MCF 10A (cell line): ENCODE measurements around the gene BANF2. TPM values are rescaled to one million over a fixed set of nuclear protein-coding genes. Genes with fewer than 3 reads are reported as not detected.

ENCODE experiments used
- BruUV-seq: library from RNA; stranded (reverse); fragments of 400-500 nt; replicated peaks from 2 replicates; lab custom pipeline; 2021; lab: Mats Ljungman, UMichigan
- CTCF ChIA-PET: fragments of 300-600 bp; sonication (Branson Sonifier 250); formaldehyde crosslinking; extraction: SDS; loops from one replicate; lab custom pipeline; 2021; ENCODE audit warnings: antibody characterized with exemption, inconsistent platforms; lab: Yijun Ruan, JAX
- POLR2A ChIA-PET: fragments of 300-600, 350-650 bp; sonication (Branson Sonifier 250); formaldehyde crosslinking; extraction: SDS; loops from one replicate; lab custom pipeline; 2020; ENCODE audit warnings: antibody characterized with exemption, inconsistent platforms; lab: Yijun Ruan, JAX
- DNase-seq: peaks from one replicate; pipeline ENCODE4 v3.0.0-alpha.2; 2018; ENCODE audit not compliant: unreplicated experiment
- H3K27ac Mint-ChIP-seq: one replicate; pipeline ENCODE4 v1.8.0; 2022; ENCODE audit warnings: mild to moderate bottlenecking, low read depth, mixed read lengths; ENCODE audit not compliant: unreplicated experiment
- H3K27me3 Mint-ChIP-seq: one replicate; pipeline ENCODE4 v1.8.0; 2022; ENCODE audit warnings: mixed read lengths; ENCODE audit not compliant: insufficient read depth, unreplicated experiment
- H3K36me3 Mint-ChIP-seq: one replicate; pipeline ENCODE4 v1.8.0; 2022; ENCODE audit warnings: mild to moderate bottlenecking, moderate library complexity, mixed read lengths; ENCODE audit not compliant: insufficient read depth, unreplicated experiment
- H3K4me1 Mint-ChIP-seq: one replicate; pipeline ENCODE4 v1.8.0; 2022; ENCODE audit warnings: mixed read lengths; ENCODE audit not compliant: insufficient read depth, unreplicated experiment
- H3K4me3 Mint-ChIP-seq: one replicate; pipeline ENCODE4 v1.8.0; 2022; ENCODE audit warnings: mild to moderate bottlenecking, moderate library complexity, mixed read lengths; ENCODE audit not compliant: unreplicated experiment
- H3K9me3 Mint-ChIP-seq: one replicate; pipeline ENCODE4 v1.8.0; 2022; ENCODE audit warnings: mixed read lengths; ENCODE audit not compliant: unreplicated experiment
- CTCF ChIP-seq: fragments of 200-600 bp; IDR thresholded peaks from one replicate; pipeline ENCODE4 v1.8.0; 2022; ENCODE audit warnings: antibody characterized with exemption, mild to moderate bottlenecking; ENCODE audit not compliant: unreplicated experiment
- intact Hi-C: fragments of 100-400 bp; cut with micrococcal nuclease; formaldehyde crosslinking; loops from 2 replicates; pipeline ENCODE4 v1.14.1; 2022
- total RNA-seq: library from RNA; stranded (reverse); gene quantifications from 2 replicates; pipeline ENCODE4 v1.2.3, GENCODE V29; 2022

BANF2 gene
- total RNA-seq, 1 experiment from 2014 or later: not detected

GRCh38 chr20:17728074-17728473 lies 28.3 kb downstream of the BANF2 start:
- no peak overlapping the region for H3K27ac Mint-ChIP-seq
- no peak for DNase-seq
- CTCF ChIA-PET: no interaction called here
- no peaks in the 10 kb centered on the region for H3K9me3 Mint-ChIP-seq
- H3K27me3 Mint-ChIP-seq: peaks cover 33% of the 10 kb centered on the region
- H3K4me3 Mint-ChIP-seq: no peak overlapping the region
- POLR2A ChIA-PET: interaction anchor here (1.4 kb wide), 1 partner anchor 21 kb away, joined by 4 read pairs; no protein-coding TSS in a partner anchor
- intact Hi-C loops: no loop called here
- H3K4me1 Mint-ChIP-seq: no peaks in the 10 kb centered on the region
- no TSS peak for BruUV-seq
- H3K36me3 Mint-ChIP-seq: no peaks in the 10 kb centered on the region
- no peak for TF ChIP-seq CTCF

- H3K4me1 Mint-ChIP-seq: no peaks in the 10 kb centered on the region
- ChIA-PET POLR2A (no interaction called here), CTCF (interaction anchor here (0.8 kb wide), 1 partner anchor 226 kb away, joined by 3 read pairs; no protein-coding TSS in a partner anchor)
- no peaks in the 10 kb centered on the region for H3K36me3 Mint-ChIP-seq
- BruUV-seq: no TSS peak
- no peak overlapping the region for H3K27ac Mint-ChIP-seq
- peaks cover 24% of the 10 kb centered on the region for H3K27me3 Mint-ChIP-seq
- intact Hi-C loops: no loop called here
- no peak for TF ChIP-seq CTCF
- H3K4me3 Mint-ChIP-seq: no peak overlapping the region
- H3K9me3 Mint-ChIP-seq: no peaks in the 10 kb centered on the region
- DNase-seq: no peak
Observed at GRCh38 chr20:17730071-17730470, 30.3 kb downstream of the BANF2 start.

- DNase-seq: no peak
- no peak for TF ChIP-seq CTCF
- peaks cover 3% of the 10 kb centered on the region for H3K9me3 Mint-ChIP-seq
- no peak overlapping the region for H3K4me3 Mint-ChIP-seq
- no peaks in the 10 kb centered on the region for H3K4me1 Mint-ChIP-seq
- no peak overlapping the region for H3K27ac Mint-ChIP-seq
- H3K27me3 Mint-ChIP-seq: peaks cover 24% of the 10 kb centered on the region
- intact Hi-C loops: no loop called here
- POLR2A ChIA-PET: interaction anchor here (1.4 kb wide), 1 partner anchor 15 kb away, joined by 4 read pairs; no protein-coding TSS in a partner anchor
- no peaks in the 10 kb centered on the region for H3K36me3 Mint-ChIP-seq
- CTCF ChIA-PET: interaction anchor here (1.0 kb wide), 1 partner anchor 167 kb away, joined by 3 read pairs; no protein-coding TSS in a partner anchor
- no TSS peak for BruUV-seq
Observed at GRCh38 chr20:17731233-17731632, 31.5 kb downstream of the BANF2 start.

GRCh38 chr20:17732907-17733521 lies 33.2 kb downstream of the BANF2 start:
- Mint-ChIP-seq H3K36me3 (no peaks in the 10 kb centered on the region), H3K4me3 (no peak overlapping the region)
- no TSS peak for BruUV-seq

More at GRCh38 chr20:17732907-17733521, 33.2 kb downstream of the BANF2 start:
- H3K27ac Mint-ChIP-seq: no peak overlapping the region
- H3K9me3 Mint-ChIP-seq: peaks cover 9% of the 10 kb centered on the region
- ChIA-PET CTCF (interaction anchor here (0.7 to 1.2 kb wide), 3 partner anchors 51 to 416 kb away, joined by 3 to 8 read pairs (median 3); partner anchors contain the start of gene RRBP1), POLR2A (interaction anchor here (1.0 kb wide), 1 partner anchor 51 kb away, joined by 3 read pairs; the partner anchor contains the start of gene RRBP1)
- intact Hi-C loops: no loop called here
- H3K27me3 Mint-ChIP-seq: peaks cover 20% of the 10 kb centered on the region
- H3K4me1 Mint-ChIP-seq: no peaks in the 10 kb centered on the region
- DNase-seq: no peak
- TF ChIP-seq CTCF: no peak
